GM19239 (cell line): ENCODE data around the gene MSX1.
A peak's percentile ranks its signal among the peaks of the same experiment; 100 is the strongest.
"Not testable (repeated sequence)": the region's sequence is repeated elsewhere in the genome, so short reads cannot be mapped to it uniquely, and the experiment has no call there.

Source experiments
- DNase-seq: peaks from one replicate; pipeline ENCODE4 v3.0.0; 2011; ENCODE audit warnings: low spot score; ENCODE audit not compliant: insufficient read length
- FAIRE-seq: peaks from 2 replicates; lab custom pipeline; 2011; peaks lifted over from hg19 to GRCh38; lab: Jason Lieb, UNC

The MSX1 gene

DNA sequence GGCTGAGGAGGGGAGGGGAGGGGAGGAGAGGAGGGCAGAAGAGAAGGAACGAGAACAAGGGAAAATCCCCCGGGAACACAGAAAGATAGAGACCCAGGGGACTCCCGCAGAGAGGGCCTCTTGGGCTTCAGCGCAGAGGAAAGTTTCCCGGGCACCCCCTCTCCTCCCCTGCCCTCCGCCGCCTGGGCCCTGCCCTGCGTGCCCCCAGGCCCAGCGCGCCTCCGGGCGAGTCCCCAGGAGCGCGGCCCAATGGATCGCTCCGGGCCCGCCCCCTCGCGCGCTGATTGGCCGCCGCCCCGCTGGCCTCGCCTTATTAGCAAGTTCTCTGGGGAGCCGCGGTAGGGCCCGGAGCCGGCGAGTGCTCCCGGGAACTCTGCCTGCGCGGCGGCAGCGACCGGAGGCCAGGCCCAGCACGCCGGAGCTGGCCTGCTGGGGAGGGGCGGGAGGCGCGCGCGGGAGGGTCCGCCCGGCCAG, at the start of gene MSX1:
MSX1 (plus strand) TSS at position 341 of the 474 bp plus-strand sequence. CDS start 235 bp downstream, outside the sequence.
- DNase-seq (peak; percentile 92), FAIRE-seq (peak; percentile 69)

DNA sequence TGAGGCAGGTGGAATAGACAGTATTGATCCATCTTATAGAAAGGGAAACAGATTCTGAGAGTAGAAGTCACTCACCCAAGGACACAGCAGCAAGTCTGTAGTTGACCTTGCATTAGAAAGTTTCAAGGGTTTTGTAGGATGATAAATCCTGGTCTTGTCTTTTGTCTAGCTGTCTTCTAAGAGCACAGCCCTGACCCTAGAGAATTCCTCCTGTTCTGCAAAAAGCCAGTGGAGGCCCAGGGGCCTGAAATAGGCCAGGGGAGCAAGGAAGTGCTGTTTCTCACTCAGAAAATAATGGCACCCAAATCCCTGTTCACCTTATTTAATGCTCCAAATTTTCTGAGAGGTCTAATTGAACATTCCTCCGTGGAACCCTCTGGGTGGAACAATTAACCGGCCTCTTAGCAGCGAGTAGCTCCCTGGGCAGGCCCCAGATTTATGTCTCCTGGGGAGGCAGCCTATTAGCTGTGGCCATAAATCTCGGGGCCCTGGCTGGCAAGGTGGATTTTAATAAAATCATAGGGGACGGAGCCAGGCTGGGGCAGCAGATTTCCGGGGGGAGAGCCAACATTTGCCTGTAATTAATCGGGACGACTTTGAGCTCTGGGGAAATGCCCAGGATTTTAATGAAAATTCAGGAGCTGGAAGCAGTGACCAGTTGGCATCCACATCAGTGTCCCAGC, 49.2 kb upstream of the MSX1 start:
- FAIRE-seq (no peak), DNase-seq (no peak)

DNA sequence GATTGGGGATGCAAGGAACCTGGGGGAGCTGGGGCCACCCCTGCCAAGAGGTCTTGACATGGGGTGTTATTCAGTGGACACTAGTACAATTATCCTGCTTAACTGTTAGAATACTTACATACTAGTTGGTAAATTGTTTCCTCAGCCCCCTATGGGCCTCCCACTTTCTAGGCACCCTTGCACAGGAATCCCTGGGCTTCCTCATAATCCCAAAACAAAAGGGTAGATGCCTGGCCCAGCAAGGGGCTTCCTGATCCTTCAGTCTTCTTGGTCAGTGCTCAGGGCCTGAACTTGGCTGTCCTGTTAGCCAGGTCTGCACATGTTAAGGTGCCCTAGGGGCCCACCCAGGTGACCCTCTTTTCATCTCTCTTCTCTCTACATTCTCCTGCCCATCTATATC, 48.7 kb upstream of the MSX1 start:
- DNase-seq (no peak), FAIRE-seq (no peak)

DNA sequence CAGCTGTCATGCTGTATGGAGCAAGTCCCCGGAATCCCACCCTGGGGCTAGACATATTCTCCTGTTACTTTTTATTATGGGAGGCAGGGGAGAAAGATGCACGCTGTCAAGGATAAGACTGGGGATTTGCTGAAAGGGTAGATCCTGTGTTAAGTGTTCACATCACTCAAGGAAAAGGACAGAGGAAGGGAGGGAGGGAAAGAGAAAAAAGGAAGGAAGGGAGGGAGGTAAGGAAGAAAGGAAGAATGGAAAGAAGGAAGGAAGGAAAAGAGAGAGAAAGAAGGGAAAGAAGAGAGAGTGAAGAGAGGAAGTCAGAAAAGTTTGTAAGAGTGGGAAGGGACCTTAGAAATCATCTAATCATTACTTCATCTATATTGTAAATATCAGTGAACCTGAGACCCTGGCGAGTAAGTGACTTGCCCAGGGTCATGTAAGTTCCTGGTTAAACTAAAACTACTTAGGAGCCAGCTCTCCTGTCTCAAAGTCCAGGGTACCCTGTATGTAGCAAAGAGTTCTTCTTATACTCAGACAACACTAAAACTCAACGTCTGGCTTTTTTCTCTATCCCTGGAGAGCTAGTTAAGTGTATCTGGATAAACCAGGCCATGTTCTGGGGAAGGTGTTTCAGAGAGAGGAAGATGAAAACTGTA, 47.2 kb upstream of the MSX1 start:
- FAIRE-seq (no peak), DNase-seq (no peak)

DNA sequence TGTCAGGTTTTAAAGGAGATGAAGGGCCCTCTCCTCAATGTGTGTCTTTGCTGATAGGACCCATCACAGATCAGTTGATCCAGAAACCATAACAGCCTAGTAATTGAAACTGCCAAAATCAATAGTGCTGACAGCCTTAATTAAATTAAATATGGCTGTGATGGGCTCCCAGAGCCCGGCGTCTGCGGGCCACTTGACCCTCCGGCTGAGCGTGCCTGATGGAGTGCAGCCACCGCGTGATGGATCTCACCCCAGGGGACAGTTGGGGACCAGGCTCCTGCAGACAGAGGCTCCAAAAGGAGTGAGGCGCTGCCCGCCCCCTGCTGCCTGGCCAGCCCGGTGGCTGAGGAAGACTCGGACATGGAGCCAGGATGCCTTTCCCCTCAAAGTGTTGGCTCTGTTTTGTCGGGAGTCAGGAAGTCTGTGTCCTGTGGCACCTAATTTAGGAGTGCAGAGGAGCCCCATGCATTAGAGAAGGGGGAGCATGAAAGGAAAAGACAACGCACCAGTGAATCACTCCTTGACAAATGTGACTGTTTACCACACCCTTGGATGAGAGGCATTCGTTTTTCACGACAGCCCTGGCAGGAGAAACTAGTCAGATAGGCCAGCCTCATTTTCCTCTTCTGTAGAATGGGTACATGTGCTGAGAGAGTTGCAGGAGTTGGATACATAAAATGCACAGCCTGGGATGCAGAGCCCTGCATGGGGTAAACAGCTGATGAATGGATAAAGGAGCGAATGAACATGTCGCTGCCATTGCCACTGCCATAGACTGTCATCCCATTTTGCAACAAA, 40.9 kb upstream of the MSX1 start:
- DNase-seq (no peak), FAIRE-seq (no peak)

DNA sequence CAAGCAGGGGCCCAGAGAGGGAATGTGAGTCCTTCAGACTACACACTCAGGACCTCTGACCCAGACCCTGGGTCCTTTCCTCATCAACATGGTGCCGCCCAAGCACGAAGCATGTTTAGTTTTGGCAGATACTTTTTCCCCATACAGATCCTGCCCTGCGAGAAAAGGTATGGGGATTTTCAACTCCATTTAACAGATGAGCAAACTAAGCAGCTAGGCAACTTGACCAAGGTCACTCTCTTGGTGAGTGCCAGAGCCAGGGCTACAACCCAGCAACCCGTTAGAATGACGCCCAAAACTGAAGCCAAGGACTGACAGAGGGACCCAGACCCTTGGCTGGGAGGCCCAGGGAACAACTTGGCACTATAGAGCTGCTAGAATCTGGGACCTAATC, 40.3 kb upstream of the MSX1 start:
- FAIRE-seq: no peak
- no peak for DNase-seq

DNA sequence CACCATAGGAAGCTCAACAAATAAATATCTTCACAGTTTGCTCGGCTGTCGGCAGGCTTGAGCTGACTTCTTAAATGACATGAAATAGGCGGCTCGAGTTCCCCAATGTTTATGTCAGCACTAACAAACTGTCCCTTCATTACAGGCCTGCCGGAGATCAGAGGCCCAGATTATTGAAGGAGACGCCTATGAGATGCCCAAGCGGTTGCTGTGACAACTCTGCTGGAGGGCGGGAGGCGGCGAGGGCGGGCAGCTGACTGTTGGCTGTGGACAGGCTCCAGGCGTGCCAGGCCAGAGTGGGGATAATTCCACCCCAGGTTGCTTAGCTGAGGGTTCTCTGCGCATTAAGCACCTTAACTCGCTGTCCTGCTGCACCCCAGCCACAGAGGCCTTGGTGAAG, 39.2 kb upstream of the MSX1 start:
- FAIRE-seq (no peak), DNase-seq (no peak)

DNA sequence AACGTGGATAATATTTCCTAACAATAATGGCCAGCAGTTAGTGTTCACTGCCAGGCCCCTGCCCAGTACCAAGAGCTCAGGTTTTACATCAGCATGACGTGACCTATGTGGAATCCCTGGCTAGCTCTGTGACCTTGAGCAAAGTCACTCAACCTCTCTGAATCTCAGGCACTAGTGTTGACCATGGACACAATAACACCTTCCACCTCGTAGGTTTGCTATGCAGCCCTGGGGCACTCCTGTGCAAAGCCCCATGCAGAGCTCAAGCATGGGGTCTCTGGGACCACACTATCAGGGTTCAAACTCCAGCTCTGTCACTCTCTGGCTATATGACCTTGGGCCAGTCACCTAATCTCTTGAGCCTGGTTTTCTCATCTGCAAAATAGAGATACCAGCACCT, 38.7 kb upstream of the MSX1 start:
- no peak for DNase-seq
- FAIRE-seq: no peak

DNA sequence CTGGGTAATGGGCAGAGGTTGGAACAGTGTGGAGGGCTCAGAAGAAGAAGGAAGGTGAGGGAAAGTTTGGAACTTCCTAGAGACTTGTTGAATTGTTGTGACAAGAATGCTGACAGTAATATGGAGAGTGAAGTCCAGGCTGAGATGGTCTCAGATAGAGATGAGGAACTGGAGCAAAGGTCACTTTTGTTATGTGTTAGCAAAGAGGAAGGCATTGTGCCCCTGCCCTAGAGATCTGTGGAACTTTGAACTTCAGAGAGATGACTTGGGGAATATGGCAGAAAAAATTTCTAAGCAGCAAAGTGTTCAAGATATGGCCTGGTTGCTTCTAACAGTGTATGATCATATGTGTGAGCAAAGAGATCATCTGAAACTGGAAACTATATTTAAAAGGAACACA, 37.9 kb upstream of the MSX1 start:
- DNase-seq (no peak), FAIRE-seq (no peak)

DNA sequence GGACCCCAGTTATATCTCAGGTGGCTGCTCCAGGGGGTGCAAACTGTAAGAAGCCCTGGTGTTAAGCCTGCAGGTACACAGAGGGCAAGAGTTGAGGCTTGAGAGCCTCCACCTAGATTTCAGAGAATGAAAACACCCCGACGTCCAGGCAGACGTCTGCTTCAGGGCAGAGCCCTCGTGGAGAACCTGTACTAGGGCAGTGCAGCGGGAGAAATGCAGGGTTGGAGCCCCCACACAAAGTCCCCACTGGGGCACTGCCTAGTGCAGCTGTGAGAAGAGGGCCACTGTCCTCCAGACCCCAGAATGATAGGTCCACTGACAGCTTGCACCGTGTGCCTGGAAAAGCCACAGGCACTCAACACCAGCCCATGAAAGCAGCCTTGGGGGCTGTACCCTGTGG, 37.2 kb upstream of the MSX1 start:
- DNase-seq, FAIRE-seq: not testable (repeated sequence)

DNA sequence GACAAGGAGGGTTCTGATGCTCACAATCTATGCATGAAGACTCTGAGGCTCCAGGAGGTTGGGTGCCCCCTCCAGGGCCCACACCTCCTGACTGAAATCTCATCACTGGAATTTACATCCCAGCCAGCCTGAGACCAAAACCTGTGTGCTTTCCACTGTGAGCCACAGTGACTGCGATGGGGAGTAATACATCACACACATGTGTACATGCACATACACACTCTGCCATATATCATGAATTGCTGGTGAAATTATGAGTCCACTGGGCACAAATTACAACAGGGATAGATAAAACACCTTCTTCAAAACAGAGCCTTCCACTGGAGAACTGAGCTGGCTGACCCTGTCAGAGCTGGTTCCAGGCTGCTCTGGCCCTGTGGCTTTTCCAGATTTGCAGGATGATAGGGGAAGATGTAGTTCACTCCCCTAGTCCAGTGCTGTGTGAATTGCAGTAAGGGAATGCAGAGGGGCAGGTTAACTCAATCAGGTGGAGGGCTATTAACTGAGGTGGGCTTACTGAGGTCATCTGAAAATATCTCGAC, 35.8 kb upstream of the MSX1 start:
- DNase-seq (no peak), FAIRE-seq (no peak)

DNA sequence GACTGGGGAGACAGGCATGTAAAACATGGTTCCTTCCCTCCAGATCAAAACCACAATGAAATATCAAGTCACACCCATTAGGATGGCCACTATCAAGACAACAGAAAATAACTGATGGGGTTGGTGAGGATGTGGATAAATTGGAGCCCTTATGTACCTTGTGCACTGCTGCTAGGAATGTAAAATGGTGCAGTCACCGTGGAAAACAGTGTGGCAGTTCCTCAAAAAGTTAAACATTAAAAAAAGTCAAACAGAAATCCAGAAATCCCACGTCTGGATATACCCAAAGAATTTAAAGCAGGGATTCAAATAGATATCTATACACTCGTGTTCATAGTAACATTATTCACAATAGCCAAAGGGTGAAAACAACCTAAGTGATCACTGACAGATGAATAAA, 35.2 kb upstream of the MSX1 start:
- FAIRE-seq: no peak
- no peak for DNase-seq

DNA sequence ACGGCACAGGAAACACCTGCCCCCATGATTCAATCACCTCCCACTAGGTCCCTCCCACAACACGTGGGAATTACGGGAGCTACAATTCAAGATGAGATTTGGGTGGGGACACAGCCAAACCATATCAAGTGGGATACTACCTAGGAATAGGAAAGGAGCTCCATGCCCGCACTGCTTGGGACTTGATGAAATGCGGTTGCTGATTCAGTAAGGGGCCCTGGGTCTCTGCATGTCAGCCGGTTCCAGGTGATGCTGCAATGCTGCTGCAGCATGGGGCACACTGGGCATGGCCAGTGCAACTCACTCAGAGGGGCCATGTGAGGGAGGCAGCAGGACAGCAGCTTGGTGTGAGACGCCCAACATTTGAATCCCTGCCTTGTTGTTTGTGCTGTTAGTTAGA, 34.0 kb upstream of the MSX1 start:
- no peak for FAIRE-seq
- no peak for DNase-seq

DNA sequence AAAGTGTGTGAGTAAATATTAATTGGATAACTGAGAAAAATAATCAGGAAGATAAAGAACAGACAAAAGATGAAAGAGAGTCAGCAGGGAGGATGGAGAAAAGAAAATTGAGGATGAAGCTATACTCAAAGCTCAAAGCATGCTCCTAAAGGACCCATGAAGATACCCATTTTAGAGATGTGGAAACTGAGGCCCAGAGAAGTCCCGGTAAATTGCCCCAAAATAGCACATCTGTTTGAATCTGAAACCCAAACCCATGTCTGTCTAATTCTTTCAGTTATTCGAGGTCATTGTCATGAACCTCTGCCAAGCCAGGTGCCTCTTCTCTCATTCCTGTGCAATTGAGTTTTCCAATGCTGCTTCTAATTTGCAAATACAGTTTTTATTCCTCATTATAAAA, 29.6 kb upstream of the MSX1 start:
- no peak for DNase-seq
- FAIRE-seq: no peak

DNA sequence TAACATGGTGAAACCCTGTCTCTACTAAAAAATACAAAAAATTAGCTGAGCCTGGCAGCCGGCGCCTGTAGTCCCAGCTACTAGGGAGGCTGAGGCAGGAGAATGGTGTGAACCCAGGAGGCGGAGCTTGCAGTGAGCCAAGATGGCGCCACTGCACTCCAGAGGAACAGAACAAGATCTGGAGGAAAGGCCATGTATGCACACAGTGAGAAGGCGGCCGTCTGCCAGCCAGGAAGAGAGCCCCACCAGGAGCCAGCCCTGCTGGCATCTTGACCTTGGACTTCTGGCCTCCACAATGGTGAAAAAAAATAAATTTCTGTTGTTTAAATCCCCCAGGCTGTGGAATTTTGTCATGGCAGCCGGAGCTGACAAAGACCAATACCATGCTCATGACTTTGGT, 28.2 kb upstream of the MSX1 start:
- FAIRE-seq: no peak
- DNase-seq: no peak

DNA sequence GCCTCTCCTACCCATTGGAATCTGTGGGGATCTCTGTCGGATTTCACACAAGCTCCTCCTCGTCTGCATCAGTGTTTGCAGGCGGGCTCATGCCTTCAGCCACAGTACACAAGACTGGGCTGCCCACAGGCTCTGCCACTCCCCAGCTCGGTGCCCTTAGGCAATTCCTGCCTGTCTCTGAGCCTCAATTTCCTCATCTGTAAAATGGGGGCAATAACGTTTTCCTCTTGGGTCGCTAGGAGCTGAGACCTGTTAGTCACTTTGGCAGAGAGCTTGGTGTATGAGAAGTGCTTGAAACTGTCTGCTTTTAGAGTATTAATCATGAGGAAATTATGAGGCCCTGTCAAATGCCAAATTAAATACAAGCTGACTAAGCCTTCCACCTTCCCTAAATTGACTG, 27.6 kb upstream of the MSX1 start:
- DNase-seq (no peak), FAIRE-seq (no peak)

DNA sequence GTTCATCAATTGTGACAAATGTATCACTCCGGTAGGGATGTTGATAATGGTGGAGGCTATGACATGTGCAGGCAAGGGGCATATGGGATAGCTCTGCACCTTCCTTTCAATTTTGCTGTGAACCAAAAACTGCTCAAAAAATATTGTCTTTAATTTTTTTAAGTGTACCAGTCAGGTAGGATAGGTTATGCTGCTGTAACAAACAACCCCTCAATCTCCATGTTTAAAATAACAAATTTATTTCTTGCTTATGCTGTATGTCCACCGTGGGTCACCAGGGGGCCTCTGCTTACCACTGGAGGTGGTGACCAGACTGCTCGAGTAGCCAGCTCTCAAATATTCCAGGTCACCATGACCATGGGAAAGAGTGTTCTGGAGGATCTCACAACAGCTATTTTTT, 23.4 kb upstream of the MSX1 start:
- no peak for FAIRE-seq
- DNase-seq: no peak

DNA sequence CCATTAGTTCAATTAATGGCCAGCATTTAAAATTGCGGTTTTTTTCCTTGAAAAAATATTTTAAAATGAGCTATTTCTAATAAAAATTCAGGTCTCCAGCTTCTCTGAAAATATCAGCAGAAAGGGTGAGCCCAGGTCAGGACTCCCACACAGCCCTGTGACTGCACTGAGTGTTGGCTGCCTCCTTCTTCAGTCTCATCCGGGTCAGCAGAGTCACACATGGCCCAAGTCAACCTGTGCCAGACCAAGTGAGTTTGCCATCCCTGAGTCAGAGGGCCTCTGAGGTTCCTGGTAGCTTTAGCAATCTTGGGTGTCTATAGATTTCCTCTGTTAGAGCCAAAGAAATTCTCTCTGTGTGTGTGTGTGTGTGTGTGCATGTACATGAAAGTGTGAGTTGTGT, 22.1 kb upstream of the MSX1 start:
- no peak for DNase-seq
- FAIRE-seq: no peak

DNA sequence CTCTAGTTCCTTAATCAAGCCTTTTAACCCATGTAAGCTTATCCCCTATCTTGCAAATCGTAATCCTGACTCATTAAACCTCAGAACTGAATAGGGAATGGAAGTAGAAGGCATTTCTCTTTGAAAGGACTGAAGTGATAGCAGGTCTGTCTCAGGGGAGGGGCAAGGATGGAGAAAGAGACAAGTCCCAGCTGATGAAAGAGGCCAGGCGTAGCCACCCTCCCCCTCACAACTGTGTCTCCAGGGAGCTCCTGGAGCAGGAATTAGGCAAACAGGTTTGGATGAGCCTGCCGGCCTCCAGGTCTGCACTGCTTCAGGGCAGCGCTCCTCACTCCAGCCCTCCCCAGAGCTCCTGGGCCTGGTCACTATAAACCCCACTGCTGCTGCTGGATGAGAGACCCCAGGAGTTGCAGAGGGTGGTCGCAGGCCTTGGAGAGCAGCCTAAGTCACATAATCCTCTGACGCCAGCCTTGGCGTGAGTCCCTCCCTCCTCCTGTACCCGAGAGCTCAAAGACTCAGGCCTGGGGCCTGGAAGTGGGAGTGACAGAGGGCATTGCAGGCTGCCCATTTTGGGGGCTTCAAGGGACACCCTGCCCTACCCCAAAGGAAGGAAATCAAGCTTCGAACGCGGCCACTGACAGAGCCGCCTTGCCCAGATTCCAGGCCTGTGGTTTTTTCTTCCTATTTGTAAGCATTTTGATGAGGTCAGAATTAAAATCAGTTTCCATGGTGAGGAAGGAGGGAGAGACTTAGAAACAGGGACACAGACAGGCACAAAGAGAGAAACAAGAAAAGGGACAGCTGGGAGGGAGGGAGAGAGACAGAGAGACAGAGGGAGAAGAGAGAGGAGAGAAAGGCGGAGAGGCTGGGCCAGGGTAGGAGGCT, 21.2 kb upstream of the MSX1 start:
- FAIRE-seq (no peak), DNase-seq (no peak)
